Loucy (cell line): Measurements from ENCODE around the gene SEPTIN7.
A peak's percentile ranks its signal among the peaks of the same experiment; 100 is the strongest.

Experiments used
- H2AFZ ChIP-seq: fragments of 200-600 bp; sonication (generic); 2 replicates; pipeline ENCODE4 v1.6.0; 2016; ENCODE audit warnings: antibody characterized with exemption, mild to moderate bottlenecking, low read length, moderate library complexity
- H3F3A ChIP-seq: fragments of 200-600 bp; 2 replicates; pipeline ENCODE4 v1.6.0; 2016; ENCODE audit warnings: antibody characterized with exemption, low read depth, mild to moderate bottlenecking
- H3K27me3 ChIP-seq: fragments of 200-600 bp; sonication (generic); 2 replicates; pipeline ENCODE4 v1.6.1; 2014; ENCODE audit warnings: low read length, mild to moderate bottlenecking; ENCODE audit not compliant: insufficient read depth, poor library complexity, severe bottlenecking
- H3K36me3 ChIP-seq: fragments of 200-600 bp; sonication (generic); 2 replicates; pipeline ENCODE4 v1.6.1; 2016; ENCODE audit warnings: low read length; ENCODE audit not compliant: insufficient read depth
- H3K4me1 ChIP-seq: fragments of 200-600 bp; sonication (generic); 2 replicates; pipeline ENCODE4 v1.5.1; 2014; ENCODE audit warnings: low read length, mild to moderate bottlenecking; ENCODE audit not compliant: insufficient read depth, poor library complexity, severe bottlenecking
- H3K4me2 ChIP-seq: fragments of 200-600 bp; sonication (generic); 2 replicates; pipeline ENCODE4 v1.6.0; 2014; ENCODE audit warnings: antibody characterized with exemption, low read length, low read depth, mild to moderate bottlenecking; ENCODE audit not compliant: poor library complexity, severe bottlenecking
- H3K4me3 ChIP-seq: fragments of 200-600 bp; sonication (generic); 2 replicates; pipeline ENCODE4 v1.5.1; 2014; ENCODE audit warnings: low read length, mild to moderate bottlenecking, mixed read lengths; ENCODE audit not compliant: poor library complexity, severe bottlenecking
- H3K79me2 ChIP-seq: fragments of 200-600 bp; sonication (generic); 2 replicates; pipeline ENCODE4 v1.6.1; 2014; ENCODE audit warnings: low read length; ENCODE audit not compliant: insufficient read depth
- H3K9ac ChIP-seq: fragments of 200-600 bp; sonication (generic); 2 replicates; pipeline ENCODE4 v1.6.0; 2014; ENCODE audit warnings: mild to moderate bottlenecking, low read depth, low read length, moderate library complexity; ENCODE audit not compliant: poor library complexity, severe bottlenecking
- H3K9me2 ChIP-seq: fragments of 200-600 bp; sonication (generic); replicated peaks from 2 replicates; pipeline ENCODE4 v1.6.1; 2016; ENCODE audit warnings: low read depth, low read length, mixed read lengths
- H3K9me3 ChIP-seq: fragments of 200-600 bp; sonication (generic); 2 replicates; pipeline ENCODE4 v1.6.1; 2014; ENCODE audit warnings: mild to moderate bottlenecking, antibody characterized with exemption, low read length, low read depth; ENCODE audit not compliant: insufficient read depth
- H4K20me1 ChIP-seq: fragments of 200-600 bp; sonication (generic); 2 replicates; pipeline ENCODE4 v1.6.0; 2014; ENCODE audit warnings: antibody characterized with exemption, low read length, mild to moderate bottlenecking; ENCODE audit not compliant: insufficient read depth, poor library complexity, severe bottlenecking
- CTCF ChIP-seq: fragments of 200-600 bp; sonication (generic); conservative IDR thresholded peaks from 2 replicates; pipeline ENCODE4 v1.5.1; 2014; ENCODE audit warnings: mild to moderate bottlenecking, antibody characterized with exemption, low read length
- EZH2phosphoT487 ChIP-seq: fragments of 200-600 bp; IDR thresholded peaks from 2 replicates; pipeline ENCODE4 v1.6.1; 2018; ENCODE audit warnings: antibody characterized with exemption, mild to moderate bottlenecking, moderate library complexity, borderline replicate concordance

SEPTIN7 gene

GRCh38 chr7:35799846-35800717 is 775 bp upstream of the SEPTIN7 start:
- Histone ChIP-seq H3K27me3 (no peaks in the 10 kb centered on the region), H3F3A (no peaks in the 10 kb centered on the region), H2AFZ (peak overlapping the region; percentile 82), H3K9me3 (no peaks in the 10 kb centered on the region), H3K79me2 (peaks cover 46% of the 10 kb centered on the region), H4K20me1 (peaks cover 34% of the 10 kb centered on the region), H3K4me3 (peak overlapping the region; percentile 86), H3K4me1 (peaks cover 38% of the 10 kb centered on the region), H3K9me2 (no peaks in the 10 kb centered on the region), H3K36me3 (no peaks in the 10 kb centered on the region), H3K4me2 (peak overlapping the region; percentile 99), H3K9ac (peak overlapping the region; percentile 90)
- no peak for TF ChIP-seq EZH2phosphoT487
- no peak for TF ChIP-seq CTCF

DNA sequence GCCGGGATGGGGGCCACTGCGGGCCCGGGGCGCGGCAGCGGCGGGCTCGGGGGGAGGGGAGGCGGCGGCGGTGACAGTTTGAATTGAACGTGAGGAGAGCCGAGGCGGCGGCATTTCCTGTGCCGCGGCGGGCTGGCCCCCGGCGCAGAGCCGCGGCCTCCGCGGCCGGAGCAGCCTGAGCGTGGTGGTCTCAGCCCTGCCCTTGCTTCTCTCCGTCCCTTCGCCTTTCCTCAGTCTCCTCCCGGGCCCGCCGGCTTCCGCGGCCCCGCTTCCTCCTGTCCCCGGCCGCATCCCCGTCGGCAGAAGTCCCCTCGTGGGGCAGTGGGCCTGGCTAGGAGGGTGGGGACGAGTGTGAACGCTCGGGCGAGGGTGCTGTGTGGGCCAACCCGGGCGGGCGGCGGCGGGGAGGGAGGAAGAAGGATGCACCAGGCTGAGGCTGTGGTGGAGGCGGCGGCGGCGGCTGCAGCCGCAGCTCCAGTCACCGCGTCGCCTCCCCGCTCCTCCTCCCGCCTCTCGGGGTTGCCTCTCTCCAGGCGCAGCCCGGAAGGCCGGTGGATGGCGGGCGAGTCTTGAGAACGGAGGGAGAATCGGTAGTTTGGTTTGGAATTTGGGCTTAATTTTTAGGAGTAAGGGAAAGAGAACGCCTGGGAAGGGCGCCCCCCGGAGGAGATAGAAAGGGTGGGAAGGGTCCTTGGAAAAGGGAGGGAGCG is 690 bp downstream of the SEPTIN7 start:
- Histone ChIP-seq H3K4me2 (peak overlapping the region; percentile 98), H3K79me2 (peaks cover 61% of the 10 kb centered on the region), H3F3A (no peaks in the 10 kb centered on the region), H3K36me3 (no peaks in the 10 kb centered on the region), H3K4me3 (peak overlapping the region; percentile 86), H3K9me2 (no peaks in the 10 kb centered on the region), H3K4me1 (peaks cover 53% of the 10 kb centered on the region), H2AFZ (peak overlapping the region; percentile 71), H3K9me3 (no peaks in the 10 kb centered on the region), H3K27me3 (no peaks in the 10 kb centered on the region), H4K20me1 (peaks cover 48% of the 10 kb centered on the region), H3K9ac (peak overlapping the region; percentile 90)
- TF ChIP-seq CTCF = peak; percentile 61
- no peak for TF ChIP-seq EZH2phosphoT487

GRCh38 chr7:35802102-35802466 is 1.2 kb downstream of the SEPTIN7 start:
- Histone ChIP-seq H3K4me1 (peaks cover 54% of the 10 kb centered on the region), H3K9me2 (no peaks in the 10 kb centered on the region), H3F3A (no peaks in the 10 kb centered on the region), H3K36me3 (no peaks in the 10 kb centered on the region), H3K9me3 (no peaks in the 10 kb centered on the region), H3K27me3 (no peaks in the 10 kb centered on the region), H4K20me1 (peaks cover 54% of the 10 kb centered on the region), H3K79me2 (peaks cover 66% of the 10 kb centered on the region), H3K4me3 (peak overlapping the region; percentile 86), H3K4me2 (peak overlapping the region; percentile 98), H3K9ac (peak overlapping the region; percentile 90), H2AFZ (no peak overlapping the region)
- TF ChIP-seq CTCF (no peak; the same call in 1 of the 2 replicates), EZH2phosphoT487 (no peak)
